Superior temporal gyrus (tissue), 1 donor: ENCODE data around the gene DCAKD.

Experiments
- DNase-seq: peaks from one replicate; pipeline ENCODE4 v3.0.0-alpha.2; 2016; ENCODE audit errors: extremely low spot score

Gene DCAKD

DNA sequence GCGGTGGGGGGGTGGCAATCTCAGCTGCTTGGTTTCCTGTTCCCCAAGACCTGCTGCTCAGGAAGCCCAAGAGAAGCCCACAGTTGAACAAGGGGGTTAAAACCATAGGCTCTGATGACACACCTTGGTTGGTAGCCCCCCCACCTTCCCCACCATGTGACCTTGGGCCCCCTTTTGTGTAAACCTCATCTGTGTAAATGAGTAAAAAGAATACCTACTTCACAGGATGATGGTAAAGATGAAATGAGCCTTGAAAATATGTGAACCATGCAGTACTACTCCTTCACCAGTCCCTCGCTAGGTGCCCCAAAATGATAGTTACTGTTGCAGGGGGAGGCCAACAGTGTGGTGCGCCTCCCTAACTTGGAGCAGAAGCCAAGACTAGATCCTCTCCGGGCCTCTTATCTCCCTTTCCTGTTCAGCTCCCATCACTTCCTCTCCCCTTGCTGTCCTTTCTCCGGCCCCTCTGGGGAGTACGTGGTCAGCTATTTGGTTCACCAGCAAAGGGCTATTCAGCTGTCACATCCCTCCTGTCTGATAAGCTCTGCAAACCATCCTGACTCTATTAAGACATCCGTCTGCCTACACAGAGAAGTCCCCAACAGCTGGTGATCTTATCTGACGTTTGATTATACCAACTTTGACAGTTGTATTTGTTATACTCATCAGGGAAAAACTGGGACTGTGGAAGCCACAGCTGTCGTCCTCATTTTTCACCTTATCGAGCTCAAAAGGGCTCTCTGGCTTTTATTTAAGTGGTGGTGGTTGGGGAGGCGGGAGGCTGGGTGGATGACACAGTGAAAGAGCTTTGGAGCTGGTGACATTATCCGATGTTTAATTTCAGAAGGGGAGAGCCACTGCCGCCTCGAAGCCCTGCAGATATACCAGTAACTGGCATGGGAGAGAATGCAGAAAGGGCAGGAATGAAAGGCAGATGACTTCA, 19.9 kb downstream of the DCAKD start:
- no peak for DNase-seq

DNA sequence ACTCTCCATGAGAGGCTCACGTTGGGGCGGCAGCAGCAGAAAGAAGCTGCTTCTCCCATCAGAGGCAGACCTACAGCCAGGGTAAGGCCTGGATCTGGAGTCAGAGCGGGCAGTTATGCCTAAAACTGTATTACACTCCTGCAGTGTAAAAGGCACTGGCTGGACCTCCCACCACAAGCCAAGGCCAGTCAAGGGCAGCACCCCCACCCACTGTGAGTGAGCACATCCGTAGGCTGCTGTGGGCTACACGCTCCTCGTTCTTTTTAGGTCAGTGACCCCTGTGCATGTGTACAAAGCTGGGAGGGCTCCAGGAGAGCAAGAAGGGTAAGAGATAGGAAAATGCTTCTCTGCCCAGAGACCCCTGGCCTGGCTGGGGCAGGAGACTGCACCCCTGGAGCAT, 20.7 kb downstream of the DCAKD start:
- DNase-seq, result no peak

DNA sequence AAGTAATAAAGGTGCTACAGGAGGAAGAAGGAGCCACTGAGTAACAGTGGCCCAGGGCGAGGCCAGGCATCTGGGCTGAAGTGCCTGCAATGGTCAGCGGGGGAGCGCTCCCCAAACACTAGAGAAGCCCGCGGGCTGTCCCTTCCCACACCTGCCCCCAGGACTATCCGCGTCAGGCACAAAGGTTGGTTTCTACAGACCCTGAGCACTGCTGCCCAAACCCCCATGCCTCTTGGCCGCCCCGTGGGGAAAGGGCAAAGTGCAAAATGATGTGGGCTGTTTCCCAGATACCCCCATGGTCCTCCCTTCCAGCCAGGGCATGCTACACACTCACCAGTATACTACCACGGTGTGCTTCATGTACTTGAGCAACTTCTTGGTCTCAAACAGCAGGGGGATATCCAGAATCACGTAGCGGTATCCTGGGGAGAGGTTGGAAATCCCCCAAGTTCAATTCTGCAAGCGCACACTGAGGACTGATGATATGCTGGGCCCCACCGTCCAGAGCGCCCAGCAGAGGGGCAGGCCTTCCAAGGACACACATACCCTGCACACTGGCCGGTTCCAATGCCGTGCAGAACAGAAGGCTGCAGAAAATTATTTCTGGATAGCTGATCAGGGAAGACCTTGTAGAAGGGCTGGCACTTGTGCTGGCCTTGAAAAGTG, 21.5 kb downstream of the DCAKD start:
- no peak for DNase-seq

DNA sequence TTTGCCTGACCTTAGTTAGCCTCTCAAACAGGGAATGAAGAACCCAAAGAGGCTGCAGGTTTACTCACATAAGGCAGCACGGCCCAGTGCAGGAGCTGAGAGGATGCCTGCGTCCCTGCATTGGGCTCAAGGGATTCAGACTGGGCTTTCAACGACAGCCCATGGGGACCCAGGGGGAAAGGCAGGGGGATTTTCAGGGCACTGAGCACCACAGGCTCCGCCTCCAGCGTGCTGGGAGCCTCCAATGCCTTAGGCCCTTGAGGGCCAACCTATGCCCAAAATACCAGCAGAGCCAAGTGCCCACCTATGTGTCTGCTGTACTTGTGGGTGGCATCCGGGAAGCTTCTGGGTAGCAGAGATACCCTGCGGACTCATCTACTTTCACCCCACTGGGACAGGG, 22.3 kb downstream of the DCAKD start:
- DNase-seq, result no peak

DNA sequence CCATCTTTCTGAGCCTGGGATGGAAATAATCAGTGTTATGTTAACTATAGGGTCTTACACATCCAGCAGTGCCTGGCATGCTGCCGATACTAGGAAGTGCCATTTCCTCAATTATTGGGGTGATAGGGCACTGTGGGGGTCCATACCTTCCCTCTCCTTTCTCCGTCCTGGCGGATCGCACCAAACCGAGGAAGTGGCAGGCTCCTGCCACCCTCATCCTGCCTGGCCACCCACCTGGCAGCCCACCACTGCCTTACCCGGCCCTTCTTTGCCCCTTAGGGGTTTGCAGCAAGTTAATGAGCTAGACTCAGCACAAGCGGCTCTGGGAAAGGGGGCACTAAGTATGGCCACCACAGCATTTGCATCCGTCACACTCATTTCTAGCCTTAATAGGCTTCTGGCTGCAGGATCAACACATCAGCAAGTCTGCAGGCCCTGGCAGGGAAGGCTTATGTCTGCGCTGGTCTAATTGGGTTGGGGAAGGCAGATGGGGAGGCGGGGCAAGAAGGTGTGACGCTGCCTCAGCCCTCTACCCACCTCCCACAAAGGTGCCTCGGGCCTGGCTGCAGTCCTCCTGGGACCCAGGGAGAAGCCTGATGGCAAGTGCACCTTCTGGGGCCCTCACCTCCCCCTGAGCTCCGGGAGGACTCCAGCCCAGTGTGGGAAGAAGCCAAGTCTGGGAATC, 28.6 kb downstream of the DCAKD start:
- no peak for DNase-seq

DNA sequence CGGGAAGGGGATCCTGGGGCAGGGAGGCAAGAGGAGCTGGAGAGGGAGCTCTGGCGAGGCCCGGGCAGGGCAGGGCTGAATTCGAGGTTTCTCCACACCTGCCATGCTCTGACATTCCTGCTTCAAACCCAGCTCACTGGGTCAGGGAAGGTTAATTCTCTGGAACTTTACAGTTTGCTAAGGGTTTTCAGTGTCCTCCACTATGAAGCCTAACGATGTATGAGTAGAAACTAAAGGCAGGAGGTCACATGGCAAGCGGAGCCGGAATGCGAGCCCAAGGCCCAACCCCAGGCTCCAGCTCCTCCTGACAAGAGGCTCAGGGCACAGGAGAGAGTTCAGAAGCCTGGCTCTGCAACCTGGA, 29.2 kb downstream of the DCAKD start:
- DNase-seq, result no peak

DNA sequence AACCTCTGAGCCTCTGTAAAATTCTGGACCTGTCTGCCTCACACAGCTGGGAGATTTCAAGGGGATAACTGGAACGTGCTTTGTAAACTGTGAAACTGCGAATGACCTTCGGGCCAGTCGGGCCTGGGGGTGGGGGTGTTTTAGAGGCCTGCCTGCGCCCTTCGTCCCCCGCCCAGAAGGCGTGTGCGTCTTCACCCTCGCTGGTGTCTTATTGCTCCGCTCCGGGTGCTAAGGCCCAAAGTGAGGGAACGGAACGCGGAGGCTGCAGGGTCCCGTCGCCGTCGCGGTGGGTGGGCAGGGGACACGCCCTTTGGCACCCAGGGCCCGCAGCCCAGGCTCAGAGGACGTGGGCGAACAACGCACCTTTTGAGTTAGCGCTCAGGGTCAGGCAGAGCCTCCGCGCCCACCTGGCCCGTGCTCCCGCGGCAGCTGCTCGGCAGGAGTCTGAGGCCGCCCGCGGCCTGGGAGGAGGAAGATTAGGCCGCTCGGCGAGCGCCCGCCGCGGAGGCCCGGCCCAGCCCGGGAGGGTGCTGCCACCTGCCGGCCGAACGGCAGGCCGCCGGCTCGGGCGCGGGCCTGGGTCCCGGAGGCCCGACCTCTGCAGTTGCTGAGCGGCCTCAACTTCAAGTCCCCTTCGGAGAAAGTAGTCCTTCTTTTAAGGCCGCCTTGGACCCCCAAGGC, 29.7 kb downstream of the DCAKD start:
- DNase-seq, result peak; percentile 61

DNA sequence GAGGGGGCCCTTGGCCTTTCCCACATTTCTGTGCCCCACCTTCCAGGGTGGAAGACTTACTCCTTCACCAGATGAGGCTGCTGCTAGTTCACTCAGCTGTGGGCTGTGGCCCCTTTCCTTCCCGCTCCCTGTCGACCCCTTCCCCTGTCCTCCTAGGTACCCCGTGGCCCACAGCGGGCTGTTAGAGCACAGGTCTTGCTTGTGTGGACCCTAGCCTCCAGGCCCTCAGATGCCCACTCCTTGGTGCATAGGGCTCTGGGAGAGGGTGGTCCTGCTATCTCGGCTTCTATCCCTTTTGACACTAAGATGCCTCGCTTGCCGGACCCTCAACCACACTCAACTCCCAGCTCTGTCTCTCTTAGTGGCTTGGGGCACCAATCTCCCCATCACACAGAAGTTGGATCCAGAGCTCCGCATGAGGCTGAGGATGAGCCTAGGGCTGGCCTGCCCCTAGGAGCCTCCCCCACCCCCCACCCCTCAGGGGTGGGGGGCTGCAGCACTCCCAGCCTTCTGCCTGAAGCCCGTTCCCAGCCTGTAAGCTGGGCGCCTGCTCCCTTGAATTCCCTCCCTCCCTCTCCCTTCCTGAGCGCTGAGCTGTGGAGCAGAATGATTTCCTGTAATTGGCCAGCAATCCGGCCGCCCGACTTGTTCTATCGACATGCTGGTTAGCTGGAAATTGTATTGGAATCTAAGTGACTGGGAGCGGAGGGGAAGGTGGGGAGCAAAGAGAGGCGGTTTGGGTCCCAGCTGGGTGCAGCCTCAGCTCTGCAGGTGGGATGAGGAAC, 30.9 kb downstream of the DCAKD start:
- no peak for DNase-seq

DNA sequence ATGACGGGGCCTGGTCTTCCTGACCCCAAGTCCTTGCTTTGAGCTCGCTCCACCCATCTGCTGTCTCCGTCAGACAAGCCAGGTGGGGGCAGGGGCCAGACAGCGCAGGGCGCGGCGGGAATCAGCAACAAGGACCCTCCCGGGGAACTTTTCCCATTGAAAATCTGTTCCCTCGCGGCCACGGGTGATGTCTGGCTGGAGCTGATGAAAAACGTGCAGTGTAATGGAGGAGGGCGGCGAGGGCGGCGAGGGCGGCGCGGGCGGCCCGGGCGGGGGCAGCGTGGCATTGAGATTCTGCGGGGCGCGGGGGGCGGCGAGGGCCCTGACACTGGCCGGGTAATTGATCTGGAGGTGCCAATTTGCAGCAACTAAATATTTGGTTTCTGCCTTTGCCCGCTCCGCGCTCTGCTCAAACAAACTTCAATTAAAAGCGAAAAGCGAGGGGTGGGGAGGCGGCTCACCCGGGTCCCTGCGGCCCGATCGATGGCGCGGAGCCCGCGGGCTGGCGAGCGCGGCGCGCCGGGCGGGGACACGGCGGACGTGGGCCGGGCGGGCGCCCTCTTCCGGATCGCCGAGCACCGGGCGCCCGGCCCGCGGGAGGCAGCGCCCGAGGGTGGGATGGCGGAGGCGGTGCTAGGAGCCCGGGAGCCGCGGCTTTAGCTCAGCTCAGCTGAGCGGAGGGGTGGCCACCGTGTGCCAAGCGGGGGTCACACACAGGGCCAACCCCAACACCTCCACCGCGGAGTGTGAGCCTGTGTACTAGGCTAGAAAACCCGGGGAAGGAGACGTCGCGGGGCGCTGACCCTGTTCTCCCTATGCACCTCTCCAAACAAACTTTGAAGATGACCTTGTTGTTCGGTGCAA, 32.4 kb downstream of the DCAKD start:
- DNase-seq, result no peak

DNA sequence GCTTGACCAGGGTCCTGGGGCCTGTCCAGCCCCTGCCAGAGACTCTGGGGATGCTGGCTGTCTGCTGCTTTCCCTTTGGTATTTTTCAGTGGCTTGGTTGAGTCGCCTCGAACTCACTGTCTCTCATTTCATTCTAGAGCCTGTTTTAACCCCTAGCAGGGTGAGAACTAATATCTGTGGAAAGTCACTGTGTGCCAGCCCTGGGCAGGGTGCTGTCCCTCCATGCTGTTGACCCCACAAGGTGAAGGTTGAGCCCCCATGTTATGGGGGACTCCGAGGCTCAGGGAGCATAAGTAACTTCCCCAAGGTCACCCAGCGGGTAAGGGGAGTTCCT, 33.0 kb downstream of the DCAKD start:
- DNase-seq, result no peak

DNA sequence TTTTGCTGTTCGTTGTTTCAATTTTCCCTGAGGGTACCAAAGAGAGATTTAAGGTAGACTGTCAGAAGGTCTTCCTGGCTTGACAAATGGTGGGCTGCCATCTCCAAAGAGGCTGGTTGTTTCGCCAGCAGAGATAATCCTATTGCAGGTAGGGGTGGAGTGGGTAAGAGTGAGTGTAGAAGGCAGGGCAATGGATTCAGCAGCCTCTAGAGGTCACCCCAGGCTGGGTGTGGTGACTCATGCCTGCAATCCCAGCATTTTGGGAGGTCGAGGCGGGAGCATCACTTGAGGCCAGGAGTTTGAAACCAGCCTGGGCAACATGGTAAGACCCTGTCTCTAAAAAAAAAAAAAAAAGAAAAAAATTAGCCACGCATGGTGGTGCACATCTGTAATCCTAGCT, 34.6 kb downstream of the DCAKD start:
- DNase-seq, result no peak

DNA sequence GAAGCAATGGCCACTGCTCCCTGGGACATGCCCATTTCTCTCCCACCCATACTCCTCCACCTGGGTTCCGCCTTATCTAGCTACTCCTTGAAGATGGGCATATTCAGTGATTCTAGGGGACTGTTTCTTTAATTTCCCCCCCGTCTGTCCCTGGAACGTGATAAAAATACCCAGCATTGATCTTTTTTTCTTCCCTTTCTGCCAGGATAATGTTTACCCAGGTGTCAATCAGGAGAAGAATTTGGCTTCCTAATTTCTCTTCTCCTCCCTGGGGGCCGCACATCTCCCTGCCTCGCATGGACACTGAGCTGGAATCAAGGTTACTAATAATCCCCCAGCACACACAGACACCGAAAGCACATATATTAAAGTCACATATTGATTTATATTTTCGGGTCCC, 35.2 kb downstream of the DCAKD start:
- no peak for DNase-seq

DNA sequence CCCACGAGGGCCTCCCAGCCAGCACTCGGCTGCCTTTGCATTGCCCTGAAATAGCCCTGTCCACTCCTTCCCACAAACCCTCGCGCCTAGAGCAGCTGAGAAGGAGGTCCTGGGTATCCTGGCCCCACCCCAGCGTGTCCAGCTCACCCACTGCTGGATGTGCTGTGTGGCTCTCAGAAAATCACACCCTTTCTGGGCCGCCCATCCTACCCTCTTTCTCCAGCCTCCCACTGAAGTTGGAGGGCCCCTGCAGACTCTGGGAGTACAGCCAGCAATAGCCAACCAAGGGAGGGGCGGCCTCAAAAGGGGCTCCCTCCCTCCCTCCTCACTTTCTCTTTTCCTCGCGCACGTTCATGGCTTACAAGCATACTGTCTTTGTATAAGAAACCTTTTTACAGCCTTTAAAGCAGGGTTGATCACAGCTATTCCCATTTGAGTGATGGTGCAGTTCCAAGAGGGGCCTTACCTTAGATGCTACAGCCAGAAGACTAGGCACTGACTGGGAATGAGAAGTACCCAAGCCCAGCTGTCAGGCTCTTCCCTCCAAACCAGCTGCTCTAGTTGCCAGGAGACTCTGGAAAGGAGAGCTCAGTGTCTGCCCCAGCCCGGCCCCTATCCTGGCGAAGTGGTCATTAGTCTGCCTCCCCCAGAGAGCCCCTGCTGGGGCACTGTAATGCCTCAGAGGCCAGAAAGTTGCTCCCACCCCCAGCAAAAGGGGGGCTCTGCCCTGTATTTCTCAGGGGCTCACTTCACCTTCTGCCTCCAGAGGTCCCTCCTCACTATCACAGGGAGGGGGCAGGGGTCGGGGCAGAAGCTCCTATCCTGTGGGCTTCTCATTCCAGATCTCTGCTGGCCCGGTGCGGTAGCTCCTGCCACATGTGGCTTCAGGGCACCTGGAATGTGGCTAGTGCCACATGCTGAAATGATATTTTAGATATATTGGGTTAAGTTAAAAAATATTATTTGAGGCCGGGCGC, 38.1 kb downstream of the DCAKD start:
- DNase-seq, result no peak

DNA sequence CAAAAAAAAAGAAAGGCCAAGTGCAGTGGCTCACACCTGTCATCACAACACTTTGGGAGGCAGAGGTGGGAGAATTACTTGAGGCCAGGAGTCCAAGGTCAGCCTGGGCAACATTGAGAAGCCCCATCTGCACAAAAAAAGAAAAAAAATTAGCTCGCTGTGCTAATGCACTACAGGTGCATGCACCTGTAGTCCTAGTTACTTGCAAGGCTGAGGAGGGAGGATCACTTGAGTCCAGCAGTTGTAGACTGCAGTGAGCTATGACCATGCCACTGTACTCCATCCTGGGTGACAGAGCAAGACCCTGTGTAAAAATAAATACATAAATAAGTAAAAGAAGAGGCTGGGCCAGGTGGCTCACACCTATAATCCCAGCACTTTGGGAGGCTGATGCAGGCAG, 39.7 kb downstream of the DCAKD start:
- DNase-seq, result no peak

DNA sequence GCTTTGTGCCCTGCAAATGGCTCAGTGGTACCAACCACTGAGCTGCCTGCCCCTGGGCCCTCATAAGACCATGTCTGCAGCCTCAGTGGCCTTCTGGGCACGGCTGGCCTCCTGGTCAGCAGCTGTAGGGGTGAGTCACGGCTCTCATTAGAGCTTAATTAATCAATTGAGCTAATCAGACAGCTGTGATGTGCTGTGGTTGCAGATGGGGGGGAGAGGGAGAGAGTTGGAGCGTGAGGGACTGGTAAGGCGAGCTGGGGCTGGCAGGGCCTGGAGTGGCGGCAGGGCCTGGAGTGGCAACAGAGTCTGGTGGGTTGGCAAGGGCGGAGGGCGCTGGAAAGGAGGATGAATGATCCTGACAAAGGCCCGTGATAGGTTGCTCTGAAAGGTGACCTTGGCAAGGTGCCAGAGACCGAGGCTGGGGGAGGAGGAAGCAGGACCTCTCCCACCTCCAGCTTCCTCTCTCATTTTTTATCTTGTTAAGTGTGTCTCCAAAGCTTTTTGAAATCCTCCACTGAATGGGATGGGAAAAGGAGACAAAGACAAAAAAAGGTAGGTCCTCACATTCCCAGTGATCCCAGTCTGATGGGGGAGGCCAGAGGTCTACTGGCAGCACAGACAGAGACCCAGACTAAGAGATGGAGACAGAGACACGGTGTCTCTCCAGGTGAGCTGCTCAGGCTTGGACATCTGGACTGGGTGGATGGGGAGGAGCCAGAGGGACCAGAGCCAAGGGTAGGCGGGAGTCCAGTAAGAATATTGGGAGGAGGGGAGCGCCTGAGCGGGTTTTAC, 41.6 kb downstream of the DCAKD start:
- DNase-seq, result no peak

DNA sequence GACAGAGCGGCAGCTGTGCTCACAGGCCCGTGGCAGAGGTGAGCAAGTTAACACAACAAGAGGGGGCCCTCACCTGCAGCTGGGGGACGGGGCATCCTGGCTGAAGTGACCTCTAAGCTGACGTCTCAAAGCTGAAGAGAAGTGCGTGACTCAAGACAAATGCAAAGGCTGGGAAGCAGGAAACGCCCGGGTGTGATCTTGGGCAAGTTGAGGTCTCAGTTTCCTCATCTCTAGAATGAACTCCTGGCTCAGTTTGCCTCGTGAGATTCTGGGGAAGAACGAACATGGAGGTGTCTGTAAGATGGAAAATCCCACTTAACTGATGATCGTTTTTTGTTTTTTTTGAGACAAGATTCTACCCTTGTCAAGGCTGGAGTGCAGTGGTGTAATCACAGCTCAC, 43.2 kb downstream of the DCAKD start:
- DNase-seq, result no peak

DNA sequence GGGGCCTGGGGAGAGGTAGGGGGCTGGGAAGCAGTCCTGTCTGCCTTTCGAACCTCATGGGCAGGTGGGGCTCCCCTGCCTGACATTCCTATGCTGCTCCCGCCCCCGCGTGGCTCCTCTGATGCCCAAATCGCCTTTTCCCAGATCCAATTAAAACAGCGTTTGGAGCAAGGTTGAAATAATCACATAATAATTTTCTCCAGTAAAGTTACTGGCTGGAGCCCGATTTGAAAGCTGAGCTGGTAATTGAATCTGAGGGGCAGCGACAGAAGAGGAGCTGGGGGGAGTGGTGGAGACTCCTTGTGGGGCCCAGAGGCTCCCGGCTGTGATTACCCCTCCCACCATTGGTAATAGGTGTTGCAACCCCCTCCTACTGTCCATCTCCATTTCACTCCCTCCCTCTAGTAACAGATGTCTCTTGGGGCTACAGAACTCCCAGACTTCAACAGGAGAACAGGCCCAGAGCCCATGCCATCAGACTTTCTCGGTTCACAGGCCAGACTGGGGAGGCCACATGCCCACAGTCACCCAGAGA, 44.4 kb downstream of the DCAKD start:
- DNase-seq, result no peak

DNA sequence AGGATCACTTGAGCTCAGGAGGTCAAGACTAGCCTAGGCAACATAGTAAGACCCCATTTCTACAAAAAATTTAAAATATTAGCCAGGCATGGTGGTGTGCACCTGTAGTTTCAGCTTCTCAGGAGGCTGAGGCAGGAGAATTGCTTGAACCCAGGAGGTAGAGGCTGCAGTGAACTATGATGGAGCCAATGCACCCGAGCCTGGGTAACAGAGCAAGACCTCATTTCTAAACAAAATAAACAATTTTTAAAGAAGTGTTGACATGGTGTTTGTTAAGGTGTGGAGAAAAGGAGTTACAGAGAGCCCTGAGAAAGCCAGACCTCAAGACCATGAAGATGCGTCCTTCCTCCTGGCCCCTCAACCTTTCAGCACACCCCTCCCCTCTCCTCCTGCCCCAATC, 45.7 kb downstream of the DCAKD start:
- DNase-seq, result no peak
